Keratinocyte (primary cell): ENCODE measurements around the gene COL6A2.
"Not testable (repeated sequence)": the region's sequence is repeated elsewhere in the genome, so short reads cannot be mapped to it uniquely, and the experiment has no call there.

ENCODE experiments used
- CTCF ChIP-seq, 3 experiments: IDR thresholded peaks in 1 of 3; conservative IDR thresholded peaks in 1 of 3; optimal IDR thresholded peaks in 1 of 3; 2 replicates in 2 of 3; 3 replicates in 1 of 3; pipeline versions ENCODE3 to v1.5.1; 2011; ENCODE audit warnings: low read length in 3 of 3, mild to moderate bottlenecking in 3 of 3, moderate library complexity in 2 of 3, control low read depth in 1 of 3, inconsistent platforms in 1 of 3; ENCODE audit not compliant: insufficient read depth in 2 of 3; ENCODE audit errors: extremely low read depth in 1 of 3
- EZH2 ChIP-seq: IDR thresholded peaks from one replicate; pipeline ENCODE4 v1.6.1; 2012; ENCODE audit warnings: inconsistent platforms, mild to moderate bottlenecking, low read length, moderate library complexity

- TF ChIP-seq CTCF (optimal IDR thresholded peaks at IDR 0.05 in 1 of 3, IDR thresholded peaks at IDR 0.05 in 1 of 3, conservative IDR thresholded peaks at IDR 0.05 in 1 of 3; ENCODE audit: extremely low read depth in 1 of 3, insufficient read depth in 2 of 3, low read length in 3 of 3); EZH2: not testable (repeated sequence)
Measured at GRCh38 chr21:46170436-46171193, 72.7 kb downstream of the COL6A2 start.
